ENCODE data around the gene AFMID. TPM values are rescaled to one million over a fixed set of nuclear protein-coding genes. Genes with fewer than 3 reads are reported as not detected.

The AFMID gene
- total RNA-seq, 1 experiment from 2014 or later, result 30.4 TPM

DNA sequence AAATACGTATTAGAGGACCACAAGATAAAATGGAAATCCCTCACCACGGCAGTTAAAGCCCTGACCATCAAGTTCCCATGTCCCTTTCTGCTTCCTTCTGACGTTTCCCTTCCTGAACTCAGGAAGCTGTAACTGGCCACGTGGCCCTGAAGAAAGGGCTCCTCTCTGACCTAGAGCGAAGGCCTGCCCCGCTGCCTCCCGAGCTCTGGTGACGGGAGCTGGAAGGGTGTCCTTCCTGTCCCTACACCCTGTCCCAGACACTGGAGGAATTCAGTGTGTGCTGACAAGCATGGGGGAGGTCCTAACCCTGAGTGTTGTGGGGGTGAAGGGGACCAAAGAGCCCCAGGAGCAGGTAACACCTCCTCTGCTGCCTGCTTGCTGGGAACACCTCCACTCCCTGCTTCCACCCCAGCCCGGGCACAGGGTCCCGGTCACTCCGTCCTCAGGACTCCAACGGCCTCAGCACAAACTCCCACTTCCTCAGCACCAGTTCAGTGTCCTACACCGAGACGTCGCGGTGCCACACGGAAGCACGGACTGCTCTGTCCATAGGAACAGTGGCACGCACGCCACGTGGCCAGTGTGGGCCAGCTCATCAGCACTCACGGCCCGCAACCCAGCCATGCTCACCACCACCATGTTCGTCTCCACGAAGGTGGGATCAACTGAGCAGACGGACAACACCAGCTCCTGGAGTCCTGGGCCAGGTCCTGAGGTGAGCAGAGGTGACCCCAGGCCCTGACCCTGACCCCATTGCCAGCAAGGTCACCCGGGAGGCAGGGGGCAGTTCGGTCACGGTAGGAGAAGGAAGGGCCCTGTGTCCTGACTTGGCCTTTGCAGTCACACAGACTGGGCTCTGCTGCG, 61.1 kb downstream of the AFMID start:
- Histone ChIP-seq H3K79me2 (ENCODE audit: low read depth) (no peaks in the 10 kb centered on the region), H3K4me2 (no peak overlapping the region), H3K36me3 (ENCODE audit: low read depth) (no peaks in the 10 kb centered on the region), H2AFZ (no peak overlapping the region), H3K27ac (no peak overlapping the region), H3F3A (ENCODE audit: insufficient read depth, low read depth) (peaks cover 5% of the 10 kb centered on the region; the same call in 1 of the 2 replicates), H3K27me3 (ENCODE audit: insufficient read depth, low read depth) (no peaks in the 10 kb centered on the region), H3K4me3 (no peak overlapping the region), H3K9me2 (ENCODE audit: insufficient read depth) (no peaks in the 10 kb centered on the region), H3K9me3 (ENCODE audit: insufficient read depth, low read depth) (no peaks in the 10 kb centered on the region), H4K20me1 (ENCODE audit: insufficient read depth) (no peaks in the 10 kb centered on the region), H3K4me1 (replicated peaks; ENCODE audit: insufficient read depth) (0 out of 2 replicates have a peak, but pooled peaks cover 6% of the 10 kb centered on the region)
- TF ChIP-seq EZH2 (IDR thresholded peaks at IDR 0.05; ENCODE audit: low read depth) (no peak), CTCF (conservative IDR thresholded peaks at IDR 0.05) (no peak)
- DNase-seq, result no peak
- ChIA-PET CTCF (no interaction called here), POLR2A (ENCODE audit: unreplicated experiment) (interaction anchor here (0.6 kb wide), 1 partner anchor 236 kb away, joined by 3 read pairs; no protein-coding TSS in a partner anchor)
- intact Hi-C loops (cut with micrococcal nuclease; ENCODE audit: unreplicated experiment), result no loop called here
- BruUV-seq (replicated peaks), result no TSS peak

DNA sequence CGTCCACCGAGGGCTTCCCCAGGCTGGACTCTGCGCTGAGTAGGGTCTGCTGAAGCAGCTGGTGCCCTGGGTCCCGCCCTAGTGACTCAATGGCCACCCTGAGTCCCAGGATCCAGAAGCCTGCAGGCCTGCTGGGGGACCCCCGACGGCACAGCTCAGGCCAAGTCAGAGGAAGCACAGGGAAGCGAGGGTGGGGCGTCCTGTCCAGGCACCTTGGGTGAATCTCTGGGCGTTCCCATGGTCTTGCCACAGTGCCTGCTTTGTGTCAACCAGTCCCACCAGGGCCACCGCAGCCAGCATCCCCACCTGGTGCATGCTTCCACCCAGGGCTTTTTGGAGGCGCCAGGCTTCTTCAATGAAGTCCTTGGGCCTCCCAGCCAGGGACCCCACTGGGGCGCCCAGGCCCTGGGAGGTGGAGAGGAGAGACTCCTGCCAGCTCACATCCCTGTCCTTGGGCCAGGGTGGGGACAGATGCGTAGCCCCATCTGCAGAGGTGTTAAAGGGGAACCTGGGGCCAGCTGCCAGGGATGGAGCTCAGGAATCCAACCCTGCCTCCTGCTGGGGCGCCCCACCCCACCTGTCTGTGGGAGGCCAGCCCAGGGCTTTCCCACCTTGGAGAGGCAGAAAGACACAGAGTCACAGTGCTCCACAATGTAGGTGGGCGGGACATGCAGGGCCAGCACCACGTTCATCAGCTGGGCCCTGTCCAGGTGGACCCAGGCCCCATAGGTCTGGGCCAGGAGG, 62.1 kb downstream of the AFMID start:
- POLR2A ChIA-PET (ENCODE audit: unreplicated experiment), result no interaction called here
- intact Hi-C loops (cut with micrococcal nuclease; ENCODE audit: unreplicated experiment), result no loop called here
- H4K20me1 ChIP-seq (ENCODE audit: insufficient read depth), result no peaks in the 10 kb centered on the region
- no peaks in the 10 kb centered on the region for H3K36me3 ChIP-seq (ENCODE audit: low read depth)
- H3K4me1 ChIP-seq (replicated peaks; ENCODE audit: insufficient read depth), result 0 out of 2 replicates have a peak, but pooled peaks cover 6% of the 10 kb centered on the region
- no peaks in the 10 kb centered on the region for H3K9me3 ChIP-seq (ENCODE audit: insufficient read depth, low read depth)
- TF ChIP-seq EZH2 (IDR thresholded peaks at IDR 0.05; ENCODE audit: low read depth) (no peak), CTCF (conservative IDR thresholded peaks at IDR 0.05) (no peak)
- no peak overlapping the region for H3K27ac ChIP-seq
- H3F3A ChIP-seq (ENCODE audit: insufficient read depth, low read depth), result peaks cover 5% of the 10 kb centered on the region; the same call in 1 of the 2 replicates
- H3K9me2 ChIP-seq (ENCODE audit: insufficient read depth), result no peaks in the 10 kb centered on the region
- no TSS peak for BruUV-seq (replicated peaks)
- CTCF ChIA-PET, result interaction anchor here (0.6 to 0.7 kb wide), 4 partner anchors 24 to 1013 kb away, joined by 3 to 7 read pairs (median 4); no protein-coding TSS in a partner anchor
- H2AFZ ChIP-seq, result no peak overlapping the region
- no peaks in the 10 kb centered on the region for H3K27me3 ChIP-seq (ENCODE audit: insufficient read depth, low read depth)
- no peaks in the 10 kb centered on the region for H3K79me2 ChIP-seq (ENCODE audit: low read depth)
- no peak for DNase-seq
- no peak overlapping the region for H3K4me2 ChIP-seq
- no peak overlapping the region for H3K4me3 ChIP-seq
